GM12878 (cell line): ENCODE data around the gene OR2H2. TPM values are rescaled to one million over a fixed set of nuclear protein-coding genes. Genes with fewer than 3 reads are reported as not detected.

ENCODE experiments used
- ATAC-seq: fragments of 200-7000 bp; cut with Tn5 transposase; 3 replicates; pipeline ENCODE4 v1.9.1; 2020; ENCODE audit warnings: mild to moderate bottlenecking, moderate library complexity
- BruUV-seq: library from RNA; stranded (reverse); fragments of 400-500 nt; replicated peaks from 2 replicates; lab custom pipeline; 2021; lab: Mats Ljungman, UMichigan
- CTCF ChIA-PET: fragments of 300-600 bp; sonication (Branson Sonifier 250); formaldehyde crosslinking; extraction: SDS; loops from one replicate; lab custom pipeline; 2021; ENCODE audit warnings: inconsistent platforms; lab: Yijun Ruan, JAX
- POLR2A ChIA-PET: fragments of 350-600 bp; formaldehyde crosslinking; extraction: SDS; loops from one replicate; lab custom pipeline; 2021; ENCODE audit warnings: inconsistent platforms; lab: Charles Lee
- RAD21 ChIA-PET: fragments of 300-600 bp; sonication (Branson Sonifier 250); formaldehyde crosslinking; loops from one replicate; lab custom pipeline; 2023; ENCODE audit warnings: antibody characterized with exemption; ENCODE audit not compliant: unreplicated experiment; lab: Charles Lee
- SMC1A ChIA-PET: fragments of 300-600 bp; sonication (Branson Sonifier 250); formaldehyde crosslinking; loops from one replicate; lab custom pipeline; 2023; ENCODE audit not compliant: unreplicated experiment, uncharacterized antibody; lab: Charles Lee
- DNase-seq: peaks from one replicate; pipeline ENCODE4 v3.0.0-alpha.2; 2011; ENCODE audit warnings: low read depth, low spot score
- FAIRE-seq: peaks from 3 replicates; lab custom pipeline; 2011; peaks lifted over from hg19 to GRCh38; lab: Jason Lieb, UNC
- H2AFZ ChIP-seq: 2 replicates; pipeline ENCODE4 v1.6.0; 2011; ENCODE audit warnings: low read depth, low read length, control low read depth; ENCODE audit not compliant: control insufficient read depth
- H3K27ac ChIP-seq: 2 replicates; pipeline ENCODE4 v1.5.1; 2011; ENCODE audit warnings: control low read depth; ENCODE audit not compliant: control insufficient read depth, insufficient read depth
- H3K27me3 ChIP-seq, 2 experiments: replicated peaks in 1 of 2; 2 replicates each; pipeline versions ENCODE4 v1.6.0 to v1.6.1; 2011; ENCODE audit warnings: low read length in 1 of 2; ENCODE audit not compliant: control insufficient read depth in 2 of 2, insufficient read depth in 2 of 2
- H3K36me3 ChIP-seq, 2 experiments: 2 replicates each; pipeline ENCODE4 v1.5.1; 2011; ENCODE audit warnings: low read length in 1 of 2; ENCODE audit not compliant: control insufficient read depth in 2 of 2, insufficient read depth in 2 of 2
- H3K4me1 ChIP-seq: 2 replicates; pipeline ENCODE4 v1.6.1; 2011; ENCODE audit warnings: mild to moderate bottlenecking, low read length, moderate library complexity, mixed read lengths; ENCODE audit not compliant: control insufficient read depth, insufficient read depth
- H3K4me2 ChIP-seq: 2 replicates; pipeline ENCODE4 v1.6.0; 2011; ENCODE audit warnings: control low read depth; ENCODE audit not compliant: control insufficient read depth, insufficient read depth
- H3K4me3 ChIP-seq: fragments of 200-600 bp; sonication (generic); 2 replicates; pipeline ENCODE4 v1.5.1; 2016
- H3K79me2 ChIP-seq: 2 replicates; pipeline ENCODE4 v1.6.0; 2011; ENCODE audit warnings: low read length; ENCODE audit not compliant: control insufficient read depth, insufficient read depth
- H3K9ac ChIP-seq: 2 replicates; pipeline ENCODE4 v1.8.0; 2011; ENCODE audit warnings: low read length, control low read depth, mixed read lengths; ENCODE audit not compliant: control insufficient read depth, insufficient read depth
- H3K9me3 ChIP-seq: replicated peaks from 3 replicates; pipeline ENCODE4 v1.5.1; 2011; ENCODE audit warnings: mild to moderate bottlenecking, low read length; ENCODE audit not compliant: control insufficient read depth, insufficient read depth
- H4K20me1 ChIP-seq: 2 replicates; pipeline ENCODE4 v1.6.0; 2011; ENCODE audit not compliant: control insufficient read depth, insufficient read depth
- GATAD2B ChIP-seq: fragments of 450-650 bp; conservative IDR thresholded peaks from 2 replicates; pipeline ENCODE4 v1.6.1; 2017; ENCODE audit warnings: low read depth, mild to moderate bottlenecking, moderate library complexity
- TCF7 ChIP-seq: IDR thresholded peaks from 2 replicates; pipeline ENCODE4 v1.6.1; 2014; ENCODE audit warnings: antibody characterized with exemption, borderline replicate concordance
- WGBS: methylation state at CpG from one replicate; pipeline ENCODE4 v1.1.6; 2016; ENCODE audit warnings: low lambda C conversion rate; ENCODE audit not compliant: insufficient replicate concordance, insufficient coverage; ENCODE audit errors: missing lambda C conversion rate; 5-methylcytosine and 5-hydroxymethylcytosine counted together
- in situ Hi-C: fragments of 300-500 bp; cut with MboI; formaldehyde crosslinking; loops from 9 replicates; pipeline ENCODE4 v1.14.3; 2018; ENCODE audit warnings: mixed read lengths
- intact Hi-C: fragments of 100-400 bp; cut with micrococcal nuclease; formaldehyde crosslinking; loops from one replicate; pipeline ENCODE4 v1.14.2; 2022; ENCODE audit not compliant: unreplicated experiment
- polyA plus RNA-seq, 11 experiments: library from polyadenylated mRNA; depleted of rRNA in 4 of 11; unstranded in 6 of 11; stranded (reverse) in 5 of 11; fragments of >200 nt; fragmentation: Nextera tagmentation in 4 of 11; fragmentation: Illumina TruSeq in 1 of 11; extraction: Ambion mirVana in 4 of 11; extraction: Trizol in 1 of 11; gene quantifications; 1 replicate in 1 of 11; 2 replicates in 10 of 11; pipeline versions ENCODE4 v1.2.1 to v1.2.3, GENCODE V29; 2011 to 2016; ENCODE audit warnings: inconsistent platforms in 2 of 11, missing spikeins in 2 of 11, low read depth in 1 of 11
- total RNA-seq, 4 experiments: library from RNA; depleted of rRNA in 3 of 4; stranded (reverse); fragments of >200 nt in 3 of 4; fragmentation: Illumina TruSeq in 1 of 4; extraction: Trizol in 1 of 4; gene quantifications; 2 replicates each; pipeline versions ENCODE4 v1.2.1 to v1.2.3, GENCODE V29; 2013 to 2021
- TF ChIP-seq, protein P1 (sequence below): fragments of 450-650 bp; IDR thresholded peaks from 2 replicates; pipeline ENCODE4 v1.6.1; 2018; ENCODE audit warnings: borderline replicate concordance, mild to moderate bottlenecking; ENCODE audit not compliant: partially characterized antibody
- TF ChIP-seq, protein P2 (sequence below): fragments of 450-650 bp; IDR thresholded peaks from 2 replicates; pipeline ENCODE4 v1.6.1; 2017; ENCODE audit warnings: mild to moderate bottlenecking, low read depth, inconsistent platforms; ENCODE audit not compliant: poor library complexity, severe bottlenecking
- TF ChIP-seq, protein P3 (sequence below): fragments of 450-650 bp; formaldehyde crosslinking; IDR thresholded peaks from 2 replicates; pipeline ENCODE4 v1.4.0; 2020; ENCODE audit warnings: mild to moderate bottlenecking, moderate library complexity
- TF ChIP-seq, protein P4 (sequence below): fragments of 450-650 bp; conservative IDR thresholded peaks from 2 replicates; pipeline ENCODE4 v1.6.1; 2017; ENCODE audit warnings: mild to moderate bottlenecking, moderate library complexity

OR2H2 gene
- total and polyA plus RNA-seq, 10 of the 15 experiments (the other 5 are each of a cell fraction or from before 2014, with no cell fraction given) = not detected

DNA sequence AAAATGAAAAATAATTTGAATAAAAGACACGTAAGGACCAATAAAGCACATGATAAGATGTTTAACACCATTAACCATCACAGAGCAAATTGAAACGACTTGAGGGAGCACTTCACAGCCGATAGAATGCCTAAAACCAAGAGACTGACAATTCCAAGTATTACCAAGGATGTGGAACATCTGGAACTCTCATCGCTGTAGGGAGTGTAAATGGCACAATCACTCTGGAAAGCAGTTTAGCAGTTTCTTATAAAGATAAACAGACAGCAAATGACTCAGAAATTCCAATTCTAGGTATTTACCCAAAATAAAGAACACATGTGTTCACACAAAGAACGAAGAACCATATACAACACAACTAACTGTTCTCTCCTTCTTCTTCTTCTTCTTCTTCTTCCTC is 16.9 kb upstream of the OR2H2 start:
- ChIA-PET POLR2A (no interaction called here), SMC1A (no interaction called here), RAD21 (no interaction called here), CTCF (no interaction called here)
- in situ Hi-C loops (no loop called here), intact Hi-C loops (no loop called here)
- Histone ChIP-seq H4K20me1 (no peaks in the 10 kb centered on the region), H3K9ac (no peak overlapping the region), H3K27ac (no peak overlapping the region), H3K9me3 (no peaks in the 10 kb centered on the region), H3K4me2 (no peak overlapping the region), H3K36me3 (no peaks in the 10 kb centered on the region), H2AFZ (no peak overlapping the region), H3K79me2 (no peaks in the 10 kb centered on the region), H3K4me1 (no peaks in the 10 kb centered on the region), H3K27me3 (no peaks in the 10 kb centered on the region; a peak in 1 of 4 replicates), H3K4me3 (no peak overlapping the region)
- no peak for TF ChIP-seq TCF7
- TF ChIP-seq, protein P1, sequence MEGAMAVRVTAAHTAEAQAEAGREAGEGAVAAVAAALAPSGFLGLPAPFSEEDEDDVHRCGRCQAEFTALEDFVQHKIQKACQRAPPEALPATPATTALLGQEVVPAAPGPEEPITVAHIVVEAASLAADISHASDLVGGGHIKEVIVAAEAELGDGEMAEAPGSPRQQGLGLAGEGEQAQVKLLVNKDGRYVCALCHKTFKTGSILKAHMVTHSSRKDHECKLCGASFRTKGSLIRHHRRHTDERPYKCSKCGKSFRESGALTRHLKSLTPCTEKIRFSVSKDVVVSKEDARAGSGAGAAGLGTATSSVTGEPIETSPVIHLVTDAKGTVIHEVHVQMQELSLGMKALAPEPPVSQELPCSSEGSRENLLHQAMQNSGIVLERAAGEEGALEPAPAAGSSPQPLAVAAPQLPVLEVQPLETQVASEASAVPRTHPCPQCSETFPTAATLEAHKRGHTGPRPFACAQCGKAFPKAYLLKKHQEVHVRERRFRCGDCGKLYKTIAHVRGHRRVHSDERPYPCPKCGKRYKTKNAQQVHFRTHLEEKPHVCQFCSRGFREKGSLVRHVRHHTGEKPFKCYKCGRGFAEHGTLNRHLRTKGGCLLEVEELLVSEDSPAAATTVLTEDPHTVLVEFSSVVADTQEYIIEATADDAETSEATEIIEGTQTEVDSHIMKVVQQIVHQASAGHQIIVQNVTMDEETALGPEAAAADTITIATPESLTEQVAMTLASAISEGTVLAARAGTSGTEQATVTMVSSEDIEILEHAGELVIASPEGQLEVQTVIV = no peak
- FAIRE-seq (no peak), ATAC-seq (no peak), DNase-seq (no peak)
- no TSS peak for BruUV-seq
- 11% methylated on average over 5 of the region's 5 CpGs for WGBS

DNA sequence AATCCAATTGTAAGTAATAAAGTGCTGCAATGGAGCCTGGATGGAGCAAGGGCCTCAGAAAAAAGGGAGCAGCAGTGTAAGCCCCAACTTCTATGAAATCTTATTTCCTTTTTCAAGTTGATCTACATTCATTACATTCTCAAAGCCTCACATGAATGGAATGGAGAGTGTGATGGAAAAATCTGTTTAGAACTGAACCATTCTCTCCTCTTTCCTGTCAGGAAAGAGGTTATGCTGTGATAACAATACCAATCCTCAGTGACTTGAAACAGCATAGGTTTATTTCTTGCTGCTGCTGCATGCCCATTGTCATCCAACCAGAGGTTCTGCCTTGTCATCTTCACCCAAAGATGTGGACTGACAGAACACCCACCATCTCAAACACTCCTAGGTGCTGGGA is 8.9 kb upstream of the OR2H2 start:
- Histone ChIP-seq H3K4me2 (no peak overlapping the region), H3K36me3 (no peaks in the 10 kb centered on the region), H3K4me1 (no peaks in the 10 kb centered on the region), H3K79me2 (no peaks in the 10 kb centered on the region), H2AFZ (no peak overlapping the region), H4K20me1 (no peaks in the 10 kb centered on the region), H3K27me3 (peaks cover 0 to 2% of the 10 kb centered on the region in 2 experiments; a peak in 2 of 4 replicates), H3K4me3 (no peak overlapping the region), H3K9me3 (no peaks in the 10 kb centered on the region), H3K9ac (no peak overlapping the region), H3K27ac (no peak overlapping the region)
- ChIA-PET SMC1A (no interaction called here), POLR2A (no interaction called here), CTCF (interaction anchor here (0.6 to 1.6 kb wide), 3 partner anchors 13 to 199 kb away, joined by 3 to 5 read pairs (median 3); no protein-coding TSS in a partner anchor), RAD21 (no interaction called here)
- no peak for FAIRE-seq
- DNase-seq = no peak
- intact Hi-C loops (no loop called here), in situ Hi-C loops (no loop called here)
- no peak for ATAC-seq
- BruUV-seq = no TSS peak
- TF ChIP-seq, protein P2, sequence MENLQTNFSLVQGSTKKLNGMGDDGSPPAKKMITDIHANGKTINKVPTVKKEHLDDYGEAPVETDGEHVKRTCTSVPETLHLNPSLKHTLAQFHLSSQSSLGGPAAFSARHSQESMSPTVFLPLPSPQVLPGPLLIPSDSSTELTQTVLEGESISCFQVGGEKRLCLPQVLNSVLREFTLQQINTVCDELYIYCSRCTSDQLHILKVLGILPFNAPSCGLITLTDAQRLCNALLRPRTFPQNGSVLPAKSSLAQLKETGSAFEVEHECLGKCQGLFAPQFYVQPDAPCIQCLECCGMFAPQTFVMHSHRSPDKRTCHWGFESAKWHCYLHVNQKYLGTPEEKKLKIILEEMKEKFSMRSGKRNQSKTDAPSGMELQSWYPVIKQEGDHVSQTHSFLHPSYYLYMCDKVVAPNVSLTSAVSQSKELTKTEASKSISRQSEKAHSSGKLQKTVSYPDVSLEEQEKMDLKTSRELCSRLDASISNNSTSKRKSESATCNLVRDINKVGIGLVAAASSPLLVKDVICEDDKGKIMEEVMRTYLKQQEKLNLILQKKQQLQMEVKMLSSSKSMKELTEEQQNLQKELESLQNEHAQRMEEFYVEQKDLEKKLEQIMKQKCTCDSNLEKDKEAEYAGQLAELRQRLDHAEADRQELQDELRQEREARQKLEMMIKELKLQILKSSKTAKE = no peak
- TF ChIP-seq GATAD2B = no peak
- TF ChIP-seq, protein P3, sequence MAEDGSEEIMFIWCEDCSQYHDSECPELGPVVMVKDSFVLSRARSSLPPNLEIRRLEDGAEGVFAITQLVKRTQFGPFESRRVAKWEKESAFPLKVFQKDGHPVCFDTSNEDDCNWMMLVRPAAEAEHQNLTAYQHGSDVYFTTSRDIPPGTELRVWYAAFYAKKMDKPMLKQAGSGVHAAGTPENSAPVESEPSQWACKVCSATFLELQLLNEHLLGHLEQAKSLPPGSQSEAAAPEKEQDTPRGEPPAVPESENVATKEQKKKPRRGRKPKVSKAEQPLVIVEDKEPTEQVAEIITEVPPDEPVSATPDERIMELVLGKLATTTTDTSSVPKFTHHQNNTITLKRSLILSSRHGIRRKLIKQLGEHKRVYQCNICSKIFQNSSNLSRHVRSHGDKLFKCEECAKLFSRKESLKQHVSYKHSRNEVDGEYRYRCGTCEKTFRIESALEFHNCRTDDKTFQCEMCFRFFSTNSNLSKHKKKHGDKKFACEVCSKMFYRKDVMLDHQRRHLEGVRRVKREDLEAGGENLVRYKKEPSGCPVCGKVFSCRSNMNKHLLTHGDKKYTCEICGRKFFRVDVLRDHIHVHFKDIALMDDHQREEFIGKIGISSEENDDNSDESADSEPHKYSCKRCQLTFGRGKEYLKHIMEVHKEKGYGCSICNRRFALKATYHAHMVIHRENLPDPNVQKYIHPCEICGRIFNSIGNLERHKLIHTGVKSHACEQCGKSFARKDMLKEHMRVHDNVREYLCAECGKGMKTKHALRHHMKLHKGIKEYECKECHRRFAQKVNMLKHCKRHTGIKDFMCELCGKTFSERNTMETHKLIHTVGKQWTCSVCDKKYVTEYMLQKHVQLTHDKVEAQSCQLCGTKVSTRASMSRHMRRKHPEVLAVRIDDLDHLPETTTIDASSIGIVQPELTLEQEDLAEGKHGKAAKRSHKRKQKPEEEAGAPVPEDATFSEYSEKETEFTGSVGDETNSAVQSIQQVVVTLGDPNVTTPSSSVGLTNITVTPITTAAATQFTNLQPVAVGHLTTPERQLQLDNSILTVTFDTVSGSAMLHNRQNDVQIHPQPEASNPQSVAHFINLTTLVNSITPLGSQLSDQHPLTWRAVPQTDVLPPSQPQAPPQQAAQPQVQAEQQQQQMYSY (CRISPR knock-in tag) = no peak
- TF ChIP-seq, protein P4, sequence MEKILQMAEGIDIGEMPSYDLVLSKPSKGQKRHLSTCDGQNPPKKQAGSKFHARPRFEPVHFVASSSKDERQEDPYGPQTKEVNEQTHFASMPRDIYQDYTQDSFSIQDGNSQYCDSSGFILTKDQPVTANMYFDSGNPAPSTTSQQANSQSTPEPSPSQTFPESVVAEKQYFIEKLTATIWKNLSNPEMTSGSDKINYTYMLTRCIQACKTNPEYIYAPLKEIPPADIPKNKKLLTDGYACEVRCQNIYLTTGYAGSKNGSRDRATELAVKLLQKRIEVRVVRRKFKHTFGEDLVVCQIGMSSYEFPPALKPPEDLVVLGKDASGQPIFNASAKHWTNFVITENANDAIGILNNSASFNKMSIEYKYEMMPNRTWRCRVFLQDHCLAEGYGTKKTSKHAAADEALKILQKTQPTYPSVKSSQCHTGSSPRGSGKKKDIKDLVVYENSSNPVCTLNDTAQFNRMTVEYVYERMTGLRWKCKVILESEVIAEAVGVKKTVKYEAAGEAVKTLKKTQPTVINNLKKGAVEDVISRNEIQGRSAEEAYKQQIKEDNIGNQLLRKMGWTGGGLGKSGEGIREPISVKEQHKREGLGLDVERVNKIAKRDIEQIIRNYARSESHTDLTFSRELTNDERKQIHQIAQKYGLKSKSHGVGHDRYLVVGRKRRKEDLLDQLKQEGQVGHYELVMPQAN = no peak
